GM18505 (cell line): Measurements from ENCODE around the gene KRT76.

ENCODE experiments used
- ATAC-seq: cut with Tn5 transposase; IDR thresholded peaks from one replicate; pipeline ENCODE4 v1.9.1; 2021; ENCODE audit not compliant: unreplicated experiment
- POLR2A ChIP-seq: IDR thresholded peaks from 4 replicates; pipeline ENCODE4 v1.6.1; 2011; ENCODE audit warnings: borderline replicate concordance; ENCODE audit not compliant: insufficient read depth, insufficient read length; ENCODE audit errors: extremely low read depth

Gene KRT76

GRCh38 chr12:52776913-52777395 is at the start of gene KRT76:
Gene KRT76, minus strand, starts transcription at chr12:52777345. Its CDS starts 54 bp downstream, at chr12:52777291.
- TF ChIP-seq POLR2A = no peak

GRCh38 chr12:52825961-52826360 is 48.8 kb upstream of the KRT76 start:
- ATAC-seq = no peak
- no peak for TF ChIP-seq POLR2A

More at GRCh38 chr12:52776913-52777395, at the start of gene KRT76:
- ATAC-seq = no peak

GRCh38 chr12:52824741-52825410 is 47.7 kb upstream of the KRT76 start:
- no peak for ATAC-seq
- no peak for TF ChIP-seq POLR2A

- no peak for ATAC-seq
Measured at GRCh38 chr12:52823761-52824450, 46.8 kb upstream of the KRT76 start.

GRCh38 chr12:52822771-52823510 is 45.8 kb upstream of the KRT76 start:
- no peak for ATAC-seq
- TF ChIP-seq POLR2A = no peak

More at GRCh38 chr12:52823761-52824450, 46.8 kb upstream of the KRT76 start:
- no peak for TF ChIP-seq POLR2A

- ATAC-seq = no peak
Measured at GRCh38 chr12:52821826-52822660, 44.9 kb upstream of the KRT76 start.

GRCh38 chr12:52821071-52821730 is 44.1 kb upstream of the KRT76 start:
- no peak for ATAC-seq
- no peak for TF ChIP-seq POLR2A

More at GRCh38 chr12:52821826-52822660, 44.9 kb upstream of the KRT76 start:
- TF ChIP-seq POLR2A = no peak

GRCh38 chr12:52820521-52820920 is 43.4 kb upstream of the KRT76 start:
- ATAC-seq = no peak
- TF ChIP-seq POLR2A = no peak

GRCh38 chr12:52819731-52820510 is 42.8 kb upstream of the KRT76 start:
- no peak for ATAC-seq
- TF ChIP-seq POLR2A = no peak

GRCh38 chr12:52818887-52819420 is 41.8 kb upstream of the KRT76 start:
- ATAC-seq = no peak
- TF ChIP-seq POLR2A = no peak

GRCh38 chr12:52818388-52818787 is 41.2 kb upstream of the KRT76 start:
- TF ChIP-seq POLR2A = no peak
- ATAC-seq = no peak
